CD4-positive, alpha-beta T cell treated with Interleukin-10 for 1 hour (primary cell): Measurements from ENCODE around the gene SLC7A14.

Experiments
- DNase-seq: peaks from one replicate; pipeline ENCODE4 v3.0.0-alpha.2; 2020

Gene SLC7A14

DNA sequence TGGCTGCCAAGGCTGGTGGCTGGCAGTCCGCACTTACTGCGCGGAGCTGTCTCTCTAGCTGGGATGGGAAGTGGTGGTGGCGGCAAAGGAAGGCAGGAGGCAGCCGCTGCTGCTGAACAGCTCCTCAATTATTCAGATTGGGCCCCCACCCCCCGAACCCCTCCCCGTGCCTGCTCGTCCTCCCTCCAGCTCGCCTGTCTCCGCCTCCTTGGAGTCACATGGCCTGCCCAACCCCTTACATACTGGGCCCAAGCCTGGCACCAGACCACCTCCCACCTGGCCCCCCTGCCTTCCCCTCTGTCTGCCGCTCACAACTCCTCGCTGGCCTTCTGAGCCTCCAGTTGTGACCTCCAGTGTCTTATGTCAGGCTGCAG, at the start of gene SLC7A14:
Gene SLC7A14, minus strand, starts transcription at position 139 of the 374 bp plus-strand sequence. CDS start 59,139 bp downstream, outside the sequence.
- DNase-seq, result no peak

DNA sequence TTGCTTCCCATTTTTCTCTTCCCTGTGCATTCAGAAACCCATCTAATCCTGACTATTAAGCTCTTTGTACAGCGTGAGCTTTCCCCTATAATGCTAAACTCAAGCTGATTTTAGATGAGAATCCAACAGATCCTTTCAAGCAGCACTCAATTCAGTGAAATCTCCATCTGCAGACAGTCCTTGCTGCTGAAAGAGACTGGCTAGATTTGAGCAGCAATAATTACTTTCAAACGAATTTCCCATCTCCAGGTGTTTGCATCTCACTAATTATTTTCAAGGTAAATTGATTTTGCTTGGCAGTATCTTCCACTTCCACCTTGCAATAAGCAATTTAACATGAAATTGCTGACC, 49.5 kb upstream of the SLC7A14 start:
- DNase-seq, result no peak

DNA sequence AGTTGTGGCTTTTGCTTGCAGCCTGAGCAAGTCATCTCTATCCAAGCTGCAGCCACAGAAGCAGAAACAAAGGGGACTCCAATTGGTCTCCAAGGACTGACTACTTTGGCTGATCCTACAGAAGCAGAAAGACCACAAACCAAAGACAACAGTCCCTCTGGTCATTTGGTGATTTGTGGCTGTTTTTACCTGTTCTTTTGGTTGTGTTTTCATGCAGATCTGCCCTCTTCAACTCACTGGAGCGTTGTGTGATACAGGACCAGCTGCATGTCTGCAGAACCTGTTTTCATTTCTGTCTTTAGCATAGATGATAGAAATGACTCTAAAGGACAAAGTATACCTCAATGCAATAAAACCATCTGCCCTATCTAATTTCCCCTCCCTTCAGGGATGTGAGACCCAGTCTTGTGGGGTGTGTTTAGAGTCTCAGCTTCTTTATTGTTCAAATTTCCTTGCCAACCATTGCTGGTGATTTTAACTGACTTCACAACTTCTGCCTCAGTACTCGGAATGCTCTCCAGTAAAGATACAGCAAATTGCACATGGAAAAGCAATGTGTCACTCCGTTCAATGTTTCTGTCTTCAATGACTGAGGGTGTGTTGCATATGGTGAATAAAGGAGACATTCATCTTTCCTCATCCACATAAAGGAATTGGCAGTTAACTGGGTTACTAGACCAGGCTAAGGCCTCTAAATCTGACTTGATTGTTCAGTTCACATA, 48.9 kb upstream of the SLC7A14 start:
- DNase-seq, result no peak

DNA sequence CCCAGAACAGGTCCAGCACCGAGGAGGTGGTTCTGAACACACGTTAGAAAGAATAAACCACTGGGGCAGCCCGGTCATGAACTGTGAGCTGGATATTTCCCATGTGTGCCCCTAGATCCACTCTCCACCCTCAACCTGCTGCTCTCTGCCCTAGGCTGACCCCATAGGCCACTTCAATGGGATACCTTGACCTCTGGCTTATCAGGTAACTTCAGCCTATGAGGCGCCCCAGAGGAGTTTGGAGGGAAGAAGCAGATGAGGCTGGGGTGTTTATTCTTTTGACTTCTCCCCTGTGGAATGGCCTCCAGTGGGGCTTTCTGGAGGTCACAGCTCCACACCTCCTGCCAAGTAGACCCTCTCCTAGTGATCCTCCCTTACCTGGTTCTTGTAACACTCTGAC, 47.7 kb upstream of the SLC7A14 start:
- no peak for DNase-seq

DNA sequence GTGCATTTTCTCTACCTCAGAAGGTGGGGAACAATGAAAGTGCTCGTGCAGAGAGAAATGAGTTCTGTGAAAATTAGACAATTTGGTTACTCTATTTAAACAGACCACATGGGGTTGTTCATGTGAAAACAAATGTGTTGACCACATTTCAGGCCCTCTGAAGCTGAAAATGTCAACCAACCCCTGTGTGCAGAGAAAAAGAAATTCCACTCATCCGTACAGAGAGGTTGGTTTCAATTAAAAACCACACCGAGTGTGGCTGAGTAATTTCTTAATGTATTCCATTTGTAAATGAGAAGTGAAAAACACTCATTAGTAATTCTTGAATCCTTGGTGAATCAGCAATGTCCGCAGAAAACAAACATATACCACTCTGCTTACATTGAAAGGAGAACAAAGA, 46.9 kb upstream of the SLC7A14 start:
- no peak for DNase-seq

DNA sequence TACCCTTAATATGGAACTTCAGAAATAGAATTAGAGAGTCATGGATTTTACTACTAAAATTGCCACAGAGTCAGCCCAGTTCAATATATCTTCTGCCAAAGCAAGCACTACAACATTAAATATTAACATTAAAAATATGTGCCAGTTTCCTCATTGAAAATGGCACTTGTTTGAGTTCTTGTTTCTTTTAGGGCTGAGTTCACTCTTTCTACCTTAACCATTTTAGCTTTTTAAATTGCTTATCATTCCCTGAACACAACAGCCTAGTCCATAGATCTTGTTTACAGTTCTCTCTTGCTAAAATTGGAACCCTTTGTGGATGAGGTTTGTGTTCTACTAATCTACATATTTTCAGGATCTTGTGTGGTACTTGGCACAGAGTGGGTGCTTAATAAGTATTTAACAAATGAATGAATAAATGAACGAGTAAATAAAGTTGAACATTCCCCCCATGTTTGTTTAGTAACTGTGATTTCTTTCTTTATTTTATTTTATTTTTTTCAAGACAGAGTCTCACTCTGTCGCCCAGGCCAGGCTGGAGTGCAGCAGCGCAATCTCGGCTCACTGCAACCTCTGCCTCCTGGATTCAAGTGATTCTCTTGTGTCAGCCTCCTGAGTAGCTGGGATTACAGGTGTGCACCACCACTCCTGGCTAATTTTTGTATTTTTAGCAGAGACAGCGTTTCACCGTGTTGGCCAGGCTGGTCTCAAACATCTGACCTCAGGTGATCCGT, 46.0 kb upstream of the SLC7A14 start:
- DNase-seq, result no peak

DNA sequence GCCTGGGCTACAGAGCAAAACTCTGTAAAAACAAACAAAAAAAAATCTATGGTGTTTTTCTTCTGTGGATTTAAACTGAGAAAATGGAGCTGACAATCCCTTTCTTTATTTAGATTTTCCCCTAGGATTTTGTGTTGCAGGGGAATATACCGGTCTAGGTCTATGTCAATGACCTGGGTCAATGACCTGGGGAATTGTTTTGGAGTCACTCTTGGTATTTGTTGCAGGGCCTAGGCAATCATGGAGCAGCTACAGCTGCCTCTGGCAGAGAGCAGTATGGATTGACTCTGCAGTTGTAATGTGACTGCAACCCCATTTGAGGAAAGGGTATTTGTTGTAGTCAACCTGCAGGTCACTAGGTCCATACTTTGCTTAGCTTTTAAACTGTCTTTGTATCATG, 37.6 kb upstream of the SLC7A14 start:
- DNase-seq, result no peak

DNA sequence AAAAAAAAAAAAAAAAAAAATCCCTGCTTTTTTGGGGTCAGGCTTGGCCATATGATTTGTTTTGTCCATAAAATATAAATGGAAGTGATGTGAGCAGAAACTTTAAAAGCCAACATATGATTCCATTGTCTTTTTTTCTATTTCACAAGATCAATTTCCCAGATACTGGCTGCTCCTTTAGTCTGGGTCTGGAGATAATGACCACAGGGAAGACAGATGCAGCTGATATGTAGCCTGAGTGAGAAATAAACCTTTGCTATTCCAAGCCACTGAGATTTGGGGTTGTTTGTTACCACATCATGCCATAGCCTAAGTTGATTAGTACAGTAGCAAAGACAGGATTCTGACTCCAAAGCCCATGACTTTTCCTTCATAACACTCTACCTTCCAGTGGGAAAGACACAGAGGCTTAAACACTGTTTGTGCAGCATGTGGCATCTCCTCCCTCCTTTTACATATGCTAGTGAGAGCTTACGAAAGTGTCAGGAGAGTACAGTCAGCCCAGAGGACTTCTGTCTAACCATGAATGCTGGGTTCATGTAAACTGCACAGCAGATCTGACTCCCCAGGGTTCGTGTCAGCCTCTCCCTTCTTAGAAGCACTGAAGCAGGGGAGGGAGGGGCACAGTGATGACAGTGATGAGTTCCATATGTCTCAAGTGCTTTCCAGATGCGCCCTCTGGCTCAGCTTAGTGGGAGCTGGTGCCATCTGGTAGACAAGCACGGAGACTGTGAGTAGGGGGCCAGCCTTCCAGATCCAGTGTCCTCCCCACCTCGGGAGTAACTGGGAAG, 36.7 kb upstream of the SLC7A14 start:
- DNase-seq, result no peak

DNA sequence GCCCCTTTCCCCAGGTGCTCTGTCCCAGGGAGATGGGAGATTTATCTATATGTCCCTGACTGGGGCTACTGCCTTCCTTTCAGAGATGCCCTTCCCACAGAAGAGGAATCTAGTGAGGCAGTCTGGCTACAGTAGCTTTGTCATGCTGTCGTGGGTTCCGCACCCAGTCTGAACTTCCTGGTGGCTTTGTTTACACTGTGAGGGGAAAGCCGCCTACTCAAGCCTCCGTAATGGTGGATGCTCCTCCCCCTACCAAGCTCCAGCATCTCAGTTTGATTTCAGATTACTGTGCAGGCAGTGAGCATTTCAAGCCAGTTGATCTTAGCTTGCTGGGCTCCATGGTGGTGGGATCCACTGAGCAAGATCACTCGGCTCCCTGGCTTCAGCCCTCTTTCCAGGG, 35.4 kb upstream of the SLC7A14 start:
- DNase-seq, result no peak

DNA sequence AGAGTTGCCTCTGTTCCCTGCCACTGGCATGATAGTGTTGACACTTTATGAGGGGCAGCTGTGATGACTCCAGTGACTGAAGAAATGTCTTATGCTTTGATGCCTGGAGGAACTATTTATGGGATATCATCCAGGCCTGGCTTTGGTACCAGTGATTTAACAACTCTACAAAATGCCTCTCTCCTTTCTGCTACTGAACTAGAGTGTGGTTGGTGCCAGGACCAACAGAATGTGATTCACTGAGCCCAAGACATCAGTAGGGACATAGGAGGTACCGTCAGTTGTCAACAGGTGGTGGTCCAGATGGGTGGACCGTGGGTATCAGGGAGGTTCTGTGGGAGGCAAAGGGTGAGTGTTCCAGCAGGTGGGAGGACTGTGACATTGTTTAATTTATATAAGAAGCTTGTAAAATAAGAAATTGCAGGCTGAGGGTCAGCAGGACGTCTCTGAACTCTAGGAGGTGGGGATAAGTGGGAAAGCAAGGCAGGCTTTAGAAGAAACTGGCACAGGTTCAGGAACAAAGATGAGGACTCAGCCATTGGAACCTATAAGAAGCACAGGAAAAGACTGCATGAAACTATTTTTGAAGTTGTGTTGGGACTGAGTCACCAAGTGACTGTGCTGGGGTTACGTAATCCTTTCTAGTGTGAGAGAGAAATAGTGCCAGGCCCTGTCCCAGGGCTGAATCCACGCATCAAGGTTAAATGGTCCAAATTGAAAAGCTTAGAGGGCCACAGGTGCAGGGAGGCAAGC, 28.5 kb upstream of the SLC7A14 start:
- DNase-seq, result no peak

DNA sequence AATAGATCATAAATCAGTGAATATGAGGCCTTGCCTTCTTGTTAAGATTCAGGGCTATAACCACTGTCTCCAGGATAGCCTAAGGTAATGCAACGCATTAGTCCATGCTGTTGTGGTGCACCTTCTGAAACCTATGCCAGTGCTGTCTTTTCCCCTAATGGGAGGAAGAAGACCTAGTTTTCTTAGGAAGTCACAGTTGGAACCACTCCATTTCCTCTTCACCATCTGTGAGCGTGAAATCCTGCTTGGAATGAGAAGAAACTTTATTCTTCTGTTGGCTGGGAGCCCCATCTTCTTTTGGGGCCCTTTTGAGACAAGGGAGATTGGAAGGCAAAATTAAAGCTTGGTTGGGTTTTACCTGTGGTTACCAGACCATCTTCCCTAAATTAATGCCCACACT, 25.9 kb upstream of the SLC7A14 start:
- no peak for DNase-seq

DNA sequence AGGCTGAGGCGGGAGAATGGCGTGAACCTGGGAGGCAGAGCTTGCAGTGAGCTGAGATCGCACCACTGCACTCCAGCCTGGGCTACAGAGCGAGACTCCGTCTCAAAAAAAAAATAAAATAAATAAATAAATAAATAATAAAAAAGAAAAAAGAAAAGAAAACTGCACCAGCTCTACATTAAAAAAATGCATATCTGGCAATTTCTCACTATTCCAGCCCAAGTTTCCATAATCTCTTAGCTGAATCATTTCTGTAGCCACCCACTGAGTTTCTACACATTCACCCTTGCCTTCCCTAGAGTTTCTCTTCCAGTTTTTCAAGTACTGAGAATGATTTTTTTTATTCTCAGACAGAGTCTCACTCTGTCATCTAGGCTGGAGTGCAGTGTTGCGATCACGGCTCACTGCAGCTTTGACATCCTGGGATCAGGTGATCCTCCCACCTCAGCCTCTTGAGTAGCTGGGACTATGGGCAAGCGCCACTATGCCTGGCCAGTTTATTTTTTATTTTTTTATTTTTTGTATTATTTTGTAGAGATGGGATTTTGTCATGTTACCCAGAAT, 24.5 kb upstream of the SLC7A14 start:
- DNase-seq, result no peak

DNA sequence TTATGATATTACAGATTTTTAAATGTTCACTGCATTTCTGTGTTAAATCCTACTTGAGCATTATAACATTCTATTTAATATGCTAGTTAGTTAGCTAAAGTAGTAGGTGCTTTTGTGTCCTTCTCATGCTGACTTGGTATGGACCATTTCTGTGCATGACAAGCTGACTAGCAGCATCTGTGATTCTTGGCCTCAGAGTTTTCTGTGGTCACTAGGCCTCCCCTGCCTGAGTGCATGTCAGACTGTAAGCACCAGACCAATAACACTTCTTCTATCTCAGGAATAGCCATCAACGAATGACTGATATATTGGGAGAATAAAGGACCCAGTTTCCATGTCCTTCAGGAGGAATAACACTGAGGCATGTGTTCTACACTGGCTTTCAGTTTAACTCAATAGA, 22.6 kb upstream of the SLC7A14 start:
- DNase-seq, result no peak

DNA sequence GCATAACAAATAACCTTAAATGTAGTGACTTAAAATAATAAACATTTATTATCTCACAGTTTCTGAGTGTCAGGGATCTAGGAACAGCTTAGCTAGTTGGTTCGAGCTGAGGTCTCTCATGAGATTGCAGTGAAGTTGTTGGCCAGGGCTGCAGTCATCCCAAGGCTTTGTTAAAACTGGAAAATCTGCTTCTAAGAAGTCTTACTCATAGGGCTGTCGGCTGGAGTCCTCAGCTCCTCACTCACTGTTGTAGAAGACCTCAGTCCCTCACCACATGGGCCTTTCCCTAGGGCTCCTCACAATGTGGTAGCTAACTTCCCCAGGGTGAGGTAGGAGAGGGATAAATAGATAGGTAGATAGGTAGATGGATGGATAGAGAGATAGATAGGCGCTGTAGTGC, 20.8 kb upstream of the SLC7A14 start:
- DNase-seq, result no peak

DNA sequence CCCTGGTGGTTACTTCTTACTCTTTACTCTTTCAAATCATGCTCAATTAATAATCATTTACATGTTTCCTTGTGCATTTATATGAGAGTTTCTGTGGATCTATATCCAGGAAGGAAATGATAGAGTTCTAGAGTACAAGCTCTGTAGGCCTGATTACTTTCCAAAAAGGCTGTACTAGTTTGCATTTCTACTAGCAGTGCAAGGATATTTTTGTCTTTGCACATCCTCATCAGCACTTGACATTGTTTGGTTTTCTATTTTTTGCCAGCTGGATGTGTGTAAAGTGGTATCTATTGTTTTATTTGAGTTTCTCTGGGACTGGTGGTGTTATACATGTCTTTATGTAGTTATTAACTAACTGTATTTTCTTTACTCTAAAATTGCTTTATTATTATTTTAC, 19.6 kb upstream of the SLC7A14 start:
- DNase-seq, result no peak

DNA sequence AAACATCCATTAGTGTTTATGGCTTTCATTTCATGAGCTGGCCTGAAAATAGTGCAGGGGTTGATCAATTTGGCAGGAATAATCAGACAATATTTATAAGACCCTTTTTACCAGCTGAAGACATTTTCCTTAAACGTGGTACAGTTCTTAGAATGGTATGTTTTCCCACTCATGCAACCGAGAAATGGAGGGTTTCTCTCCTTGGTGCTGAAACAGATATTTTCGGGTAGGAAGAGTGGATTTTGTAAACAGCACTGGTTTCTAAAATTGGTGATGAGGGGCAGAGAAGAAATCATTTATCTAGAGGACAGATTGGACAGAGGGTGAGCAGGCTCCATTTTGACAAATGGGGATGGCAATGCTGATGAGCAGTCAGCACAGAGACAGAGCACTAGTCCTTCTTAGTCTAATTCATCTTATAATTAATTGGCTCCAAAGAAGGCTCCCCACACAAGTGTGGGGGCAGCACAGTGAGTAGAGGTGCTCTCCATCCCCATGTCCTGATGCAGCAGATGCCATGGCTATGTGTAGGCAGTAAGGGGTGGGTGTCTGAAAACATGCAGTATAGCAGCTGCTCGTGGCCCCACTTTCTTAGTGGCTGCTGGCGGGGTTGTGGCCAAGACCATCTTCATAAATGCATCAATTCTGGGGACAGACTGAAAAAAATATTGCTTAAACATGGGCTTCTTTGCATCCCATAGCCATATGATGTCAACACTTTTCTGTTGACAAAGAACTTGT, 18.1 kb upstream of the SLC7A14 start:
- no peak for DNase-seq

DNA sequence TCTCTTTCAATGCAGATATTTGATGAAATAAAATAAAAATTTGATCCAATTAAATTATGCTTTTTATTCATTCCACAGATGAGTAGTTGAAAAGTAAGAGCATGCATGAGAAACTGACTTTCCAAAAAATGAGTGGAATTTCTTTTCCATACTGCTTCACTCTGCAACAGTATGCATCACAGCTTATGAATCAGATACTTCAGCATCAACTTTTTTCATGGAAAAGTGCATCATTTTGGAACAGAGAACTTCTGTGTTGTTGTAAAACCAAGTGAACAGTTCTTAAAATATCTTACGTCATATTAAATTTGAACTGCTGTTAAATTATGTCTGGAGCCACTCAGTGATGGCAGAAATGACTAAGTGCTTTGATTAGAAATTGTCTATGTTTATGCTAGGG, 16.7 kb upstream of the SLC7A14 start:
- no peak for DNase-seq

DNA sequence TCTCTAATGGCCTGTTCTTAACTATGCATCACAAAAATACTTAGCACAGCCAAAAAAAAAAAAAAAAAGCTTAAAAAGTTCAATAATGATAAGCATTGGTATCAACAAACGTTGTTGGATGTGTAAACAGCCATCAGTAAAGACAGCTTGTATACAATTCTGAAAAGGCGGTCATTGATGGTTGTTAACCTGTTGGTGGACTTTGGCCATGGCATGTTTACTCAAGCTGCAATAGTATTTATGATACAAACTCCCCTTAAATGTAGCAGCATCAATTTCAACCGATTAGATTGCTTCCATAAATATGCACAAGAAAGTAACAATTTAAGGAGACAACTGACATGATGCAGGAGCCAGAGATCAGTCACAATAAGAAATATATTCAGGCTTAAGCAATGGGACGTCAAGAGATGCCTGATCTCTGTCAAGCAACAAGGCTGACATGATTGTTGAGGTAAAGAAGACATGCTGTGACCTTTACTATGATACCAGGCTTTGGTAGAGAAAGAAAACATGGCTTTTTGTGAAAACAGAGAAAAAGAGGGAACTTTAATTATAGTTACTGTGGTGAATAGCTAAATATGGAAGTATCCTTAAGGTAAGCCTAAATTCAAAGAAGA, 14.2 kb upstream of the SLC7A14 start:
- no peak for DNase-seq

DNA sequence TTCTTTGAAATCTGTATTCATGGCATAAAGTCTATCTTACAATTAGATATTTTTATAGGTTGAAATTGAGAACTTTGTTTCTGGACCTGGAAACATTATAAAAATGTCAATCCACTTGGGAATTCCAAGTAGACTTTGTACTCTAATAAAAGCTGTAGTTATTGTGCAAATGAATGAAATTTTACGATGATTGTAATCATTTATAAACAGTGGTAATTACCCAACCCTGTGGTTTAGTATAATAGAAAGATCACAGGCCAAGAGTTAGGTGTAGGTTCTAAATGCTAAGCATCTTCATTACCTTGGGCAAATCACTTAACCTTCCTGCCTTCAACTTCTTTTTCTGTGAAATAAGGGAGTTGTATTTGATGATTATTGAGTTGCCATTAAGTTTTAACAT, 13.2 kb upstream of the SLC7A14 start:
- no peak for DNase-seq

DNA sequence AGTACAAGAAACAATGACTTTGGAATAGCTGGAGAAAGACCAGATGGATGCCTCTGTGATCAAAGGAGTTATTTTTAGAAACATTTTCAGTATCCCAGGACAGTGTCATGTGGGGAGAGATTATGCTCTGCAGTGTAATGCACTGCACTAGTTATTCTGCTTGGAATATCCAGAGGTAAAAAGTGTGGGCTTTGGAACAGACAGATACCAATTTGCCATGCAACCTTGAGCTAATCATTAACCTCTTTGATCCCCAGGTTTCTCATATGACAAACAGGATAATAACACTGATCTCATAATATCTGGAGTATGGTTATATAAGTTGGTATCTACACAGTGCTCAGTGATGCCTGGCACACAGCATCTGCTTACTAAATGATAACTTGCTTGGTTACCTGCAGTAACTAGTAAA, 12.2 kb upstream of the SLC7A14 start:
- no peak for DNase-seq

DNA sequence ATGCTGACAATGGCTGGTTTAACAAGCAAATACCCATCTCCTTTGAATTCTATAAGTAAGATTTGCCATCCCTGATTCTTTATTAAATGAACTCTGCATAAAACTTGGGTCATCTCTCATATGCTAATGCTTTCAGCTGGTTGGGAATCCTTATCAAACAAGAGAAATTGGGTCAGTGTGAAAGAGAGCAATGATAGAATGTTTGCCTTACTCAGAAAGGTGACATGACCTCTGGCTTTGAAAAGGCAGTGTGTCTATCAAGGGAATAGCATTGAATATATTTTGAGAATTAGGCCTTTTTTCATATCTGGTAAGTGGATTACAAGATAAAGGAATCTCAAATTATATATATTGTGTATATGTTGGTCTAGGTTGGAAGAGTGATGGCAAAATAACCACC, 8.7 kb upstream of the SLC7A14 start:
- no peak for DNase-seq

DNA sequence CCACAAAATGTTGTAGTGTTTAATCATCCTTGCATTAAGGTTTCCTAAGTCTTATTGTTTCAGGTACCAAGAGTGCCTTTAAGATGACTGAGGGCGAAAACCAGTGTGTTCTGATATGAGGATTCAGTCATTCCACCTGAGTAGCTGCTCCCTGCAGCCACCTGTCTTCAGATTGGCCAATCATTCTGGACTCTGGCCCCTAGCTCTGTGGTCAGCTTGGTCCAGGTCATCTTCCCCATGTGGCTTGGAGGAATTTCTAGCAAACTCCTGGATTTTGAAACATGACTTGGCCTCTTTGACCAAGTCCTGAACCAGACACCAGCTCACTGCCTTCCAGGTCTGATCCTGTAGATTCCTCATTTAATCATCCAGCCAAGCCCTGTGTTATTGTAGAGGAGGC, 7.8 kb upstream of the SLC7A14 start:
- DNase-seq, result no peak
